ENCODE measurements around the gene BCL11A. TPM values are rescaled to one million over a fixed set of nuclear protein-coding genes. Genes with fewer than 3 reads are reported as not detected.

Gene BCL11A
- total and polyA plus RNA-seq, 2 donors from 2014 or later, result 1.4 to 8.7 TPM

DNA sequence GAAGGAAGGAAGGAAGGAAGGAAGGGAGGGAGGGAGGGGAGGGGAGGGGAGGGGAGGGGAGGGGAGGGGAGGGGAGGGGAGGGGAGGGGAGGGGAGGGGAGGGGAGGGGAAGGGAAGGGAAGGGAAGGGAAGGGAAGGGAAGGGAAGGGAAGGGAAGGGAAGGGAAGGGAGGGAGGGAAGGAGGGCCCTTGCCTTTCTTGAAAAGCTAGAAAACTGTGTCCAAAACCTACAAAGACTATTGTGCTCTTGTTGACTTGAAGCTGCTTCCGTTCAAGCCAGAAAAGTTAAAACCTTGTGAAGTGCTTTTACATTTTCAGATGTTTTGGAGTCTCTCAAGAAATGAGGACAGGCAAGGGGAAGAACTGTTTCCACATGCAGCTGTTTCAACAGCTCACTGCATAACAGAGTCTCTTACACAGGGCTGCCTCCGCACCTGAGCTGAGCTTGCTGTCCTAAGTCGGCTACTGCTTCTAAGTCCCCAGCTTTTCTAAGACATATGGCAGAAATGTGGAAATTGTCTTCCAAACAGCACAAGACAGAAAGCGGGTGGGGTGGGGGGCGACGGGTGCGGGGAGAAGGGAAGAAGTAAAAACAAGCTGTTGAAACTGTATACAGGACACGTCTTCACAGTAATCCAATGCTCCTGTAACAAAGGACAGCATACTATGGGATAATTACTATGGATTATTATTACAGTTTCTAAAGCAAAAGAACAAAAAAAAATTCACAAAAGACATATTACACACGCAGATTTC, 46.1 kb downstream of the BCL11A start:
- H3K9ac ChIP-seq (ENCODE audit: low read length in 3 of 3), result no peak overlapping the region
- H3K36me3 ChIP-seq (ENCODE audit: control insufficient read depth in 2 of 3, insufficient read depth in 3 of 3, low read length in 3 of 3), result no peaks in the 10 kb centered on the region
- H3K4me1 ChIP-seq (ENCODE audit: control insufficient read depth in 2 of 3, insufficient read depth in 2 of 3, low read depth in 1 of 3, low read length in 3 of 3), result no peaks in the 10 kb centered on the region
- TF ChIP-seq, protein P1, sequence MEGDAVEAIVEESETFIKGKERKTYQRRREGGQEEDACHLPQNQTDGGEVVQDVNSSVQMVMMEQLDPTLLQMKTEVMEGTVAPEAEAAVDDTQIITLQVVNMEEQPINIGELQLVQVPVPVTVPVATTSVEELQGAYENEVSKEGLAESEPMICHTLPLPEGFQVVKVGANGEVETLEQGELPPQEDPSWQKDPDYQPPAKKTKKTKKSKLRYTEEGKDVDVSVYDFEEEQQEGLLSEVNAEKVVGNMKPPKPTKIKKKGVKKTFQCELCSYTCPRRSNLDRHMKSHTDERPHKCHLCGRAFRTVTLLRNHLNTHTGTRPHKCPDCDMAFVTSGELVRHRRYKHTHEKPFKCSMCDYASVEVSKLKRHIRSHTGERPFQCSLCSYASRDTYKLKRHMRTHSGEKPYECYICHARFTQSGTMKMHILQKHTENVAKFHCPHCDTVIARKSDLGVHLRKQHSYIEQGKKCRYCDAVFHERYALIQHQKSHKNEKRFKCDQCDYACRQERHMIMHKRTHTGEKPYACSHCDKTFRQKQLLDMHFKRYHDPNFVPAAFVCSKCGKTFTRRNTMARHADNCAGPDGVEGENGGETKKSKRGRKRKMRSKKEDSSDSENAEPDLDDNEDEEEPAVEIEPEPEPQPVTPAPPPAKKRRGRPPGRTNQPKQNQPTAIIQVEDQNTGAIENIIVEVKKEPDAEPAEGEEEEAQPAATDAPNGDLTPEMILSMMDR (IDR thresholded peaks at IDR 0.05; ENCODE audit: borderline replicate concordance, extremely low read depth, insufficient read depth), result no peak
- no peak overlapping the region for H3K27ac ChIP-seq (ENCODE audit: low read depth in 2 of 2, low read length in 2 of 2)
- H3K9me3 ChIP-seq (ENCODE audit: control insufficient read depth in 2 of 3, insufficient read depth in 1 of 3, low read length in 3 of 3), result no peaks in the 10 kb centered on the region
- DNase-seq, result no peak
- H3K4me3 ChIP-seq (ENCODE audit: low read length in 3 of 3), result no peak overlapping the region
- FAIRE-seq, result no peak
- no peaks in the 10 kb centered on the region for H3K27me3 ChIP-seq (ENCODE audit: control insufficient read depth, insufficient read depth, low read length)
- intact Hi-C loops (cut with DNase I), result no loop called here

DNA sequence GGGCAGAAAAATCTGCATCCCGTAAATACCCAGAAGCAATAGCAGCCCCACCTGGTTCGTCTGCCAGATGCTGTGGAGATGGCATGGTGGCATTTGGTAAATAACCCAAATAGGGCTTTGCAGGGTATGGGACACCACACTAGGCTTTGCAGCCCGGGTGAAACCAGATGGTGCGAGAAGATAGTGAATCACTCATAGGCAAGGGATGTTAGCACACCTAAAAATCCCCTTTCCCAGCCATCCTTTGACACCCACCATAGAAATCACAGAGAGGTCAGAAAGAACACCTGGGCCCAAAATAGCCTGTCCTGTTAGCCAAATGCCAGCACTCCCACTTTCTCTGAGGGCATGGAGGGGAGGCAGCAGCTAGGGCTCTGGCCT, 47.6 kb downstream of the BCL11A start:
- Histone ChIP-seq H3K4me1 (ENCODE audit: control insufficient read depth in 2 of 3, insufficient read depth in 2 of 3, low read depth in 1 of 3, low read length in 3 of 3) (no peaks in the 10 kb centered on the region), H3K36me3 (ENCODE audit: control insufficient read depth in 2 of 3, insufficient read depth in 3 of 3, low read length in 3 of 3) (no peaks in the 10 kb centered on the region), H3K4me3 (ENCODE audit: low read length in 3 of 3) (no peak overlapping the region), H3K9me3 (ENCODE audit: control insufficient read depth in 2 of 3, insufficient read depth in 1 of 3, low read length in 3 of 3) (no peaks in the 10 kb centered on the region), H3K27me3 (ENCODE audit: control insufficient read depth, insufficient read depth, low read length) (no peaks in the 10 kb centered on the region), H3K27ac (ENCODE audit: low read depth in 2 of 2, low read length in 2 of 2) (no peak overlapping the region), H3K9ac (ENCODE audit: low read length in 3 of 3) (no peak overlapping the region)
- FAIRE-seq (no peak), DNase-seq (no peak)
- TF ChIP-seq, protein P1 (IDR thresholded peaks at IDR 0.05; ENCODE audit: borderline replicate concordance, extremely low read depth, insufficient read depth), result no peak
- intact Hi-C loops (cut with DNase I), result no loop called here

DNA sequence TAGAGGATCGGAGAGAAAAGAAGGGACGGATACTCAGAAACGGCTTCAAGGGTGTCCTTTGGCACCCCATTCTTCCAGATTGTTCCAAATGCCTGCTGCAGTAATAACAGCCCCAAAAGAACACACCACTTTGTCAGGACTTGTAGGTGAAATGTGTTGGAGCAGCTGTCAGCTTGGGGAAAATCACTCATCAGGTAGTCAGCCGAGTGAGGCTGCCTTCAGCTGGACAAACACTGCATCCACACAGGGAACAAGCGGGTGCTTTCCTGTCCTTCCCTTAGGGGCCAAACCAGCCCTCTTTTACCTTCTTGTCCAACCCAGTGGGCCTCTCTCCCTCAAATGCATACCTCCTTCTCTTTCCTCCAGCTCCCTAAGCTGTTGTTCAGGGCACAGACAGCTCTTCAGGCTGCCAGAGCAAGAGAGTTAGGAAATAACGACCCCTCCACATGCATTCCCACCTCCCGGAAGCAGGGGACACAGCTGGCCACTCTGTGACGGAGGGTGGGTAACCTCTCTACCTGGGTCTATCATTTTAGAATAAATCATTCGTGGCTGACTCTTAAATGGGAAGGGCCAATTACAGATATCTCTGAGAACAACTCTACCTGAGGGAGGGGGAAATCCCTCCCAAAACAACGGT, 48.1 kb downstream of the BCL11A start:
- H3K4me1 ChIP-seq (ENCODE audit: control insufficient read depth in 2 of 3, insufficient read depth in 2 of 3, low read depth in 1 of 3, low read length in 3 of 3), result no peaks in the 10 kb centered on the region
- no peak overlapping the region for H3K4me3 ChIP-seq (ENCODE audit: low read length in 3 of 3)
- intact Hi-C loops (cut with DNase I), result no loop called here
- H3K9ac ChIP-seq (ENCODE audit: low read length in 3 of 3), result no peak overlapping the region
- no peaks in the 10 kb centered on the region for H3K36me3 ChIP-seq (ENCODE audit: control insufficient read depth in 2 of 3, insufficient read depth in 3 of 3, low read length in 3 of 3)
- no peaks in the 10 kb centered on the region for H3K27me3 ChIP-seq (ENCODE audit: control insufficient read depth, insufficient read depth, low read length)
- no peak for DNase-seq
- H3K9me3 ChIP-seq (ENCODE audit: control insufficient read depth in 2 of 3, insufficient read depth in 1 of 3, low read length in 3 of 3), result no peaks in the 10 kb centered on the region
- no peak overlapping the region for H3K27ac ChIP-seq (ENCODE audit: low read depth in 2 of 2, low read length in 2 of 2)
- FAIRE-seq, result no peak
- TF ChIP-seq, protein P1 (IDR thresholded peaks at IDR 0.05; ENCODE audit: borderline replicate concordance, extremely low read depth, insufficient read depth), result no peak

Measured in kidney (tissue), 14 donors.